HepG2 (cell line): Measurements from ENCODE around the gene ZNF33B. TPM values are rescaled to one million over a fixed set of nuclear protein-coding genes. Genes with fewer than 3 reads are reported as not detected.

ENCODE experiments used
- CREB1 ChIP-seq, 2 experiments: fragments of 450-650 bp in 1 of 2; IDR thresholded peaks; 2 replicates each; pipeline ENCODE4 v1.6.1; 2016 to 2017; ENCODE audit warnings: control low read depth in 1 of 2, mild to moderate bottlenecking in 1 of 2, missing compliant biosample characterization in 1 of 2, missing genetic modification characterization in 1 of 2
- CREM ChIP-seq, 2 experiments: sonication (generic) in 1 of 2; formaldehyde crosslinking in 1 of 2; IDR thresholded peaks; 2 replicates each; pipeline versions ENCODE4 v1.4.0 to v1.6.1; 2016 to 2020; ENCODE audit warnings: antibody characterized with exemption in 1 of 2, mild to moderate bottlenecking in 1 of 2, missing genetic modification reagents in 1 of 2
- HOXD1 ChIP-seq: sonication (generic); formaldehyde crosslinking; IDR thresholded peaks from 2 replicates; pipeline ENCODE4 v1.5.0; 2020; ENCODE audit warnings: missing genetic modification reagents
- MTA3 ChIP-seq: sonication (generic); formaldehyde crosslinking; IDR thresholded peaks from 2 replicates; pipeline ENCODE4 v1.4.0; 2020; ENCODE audit warnings: missing genetic modification reagents
- NBN ChIP-seq: fragments of 450-650 bp; conservative IDR thresholded peaks from 2 replicates; pipeline ENCODE4 v1.6.1; 2017
- SATB2 ChIP-seq: sonication (generic); formaldehyde crosslinking; IDR thresholded peaks from 2 replicates; pipeline ENCODE4 v1.5.0; 2020; ENCODE audit warnings: missing genetic modification reagents
- SIN3B ChIP-seq: fragments of 150-350 bp; IDR thresholded peaks from 2 replicates; pipeline ENCODE4 v1.6.1; 2014; ENCODE audit warnings: low read length
- SNRNP70 ChIP-seq: fragments of 200-400 bp; formaldehyde crosslinking; IDR thresholded peaks from 2 replicates; pipeline ENCODE4 v1.6.1; 2017; ENCODE audit warnings: mild to moderate bottlenecking, low read depth, low read length, moderate library complexity
- XBP1 ChIP-seq: sonication (generic); formaldehyde crosslinking; IDR thresholded peaks from 2 replicates; pipeline ENCODE4 v1.5.0; 2020; ENCODE audit warnings: missing genetic modification reagents
- ZNF274 ChIP-seq: sonication (generic); formaldehyde crosslinking; IDR thresholded peaks from 2 replicates; pipeline ENCODE4 v1.5.1; 2020; ENCODE audit warnings: mild to moderate bottlenecking, missing genetic modification reagents
- ZNF30 ChIP-seq: sonication (generic); formaldehyde crosslinking; IDR thresholded peaks from 2 replicates; pipeline ENCODE4 v1.5.0; 2020; ENCODE audit warnings: mild to moderate bottlenecking, missing genetic modification reagents
- ZNF34 ChIP-seq: sonication (generic); formaldehyde crosslinking; IDR thresholded peaks from 2 replicates; pipeline ENCODE4 v1.4.0; 2020; ENCODE audit warnings: mild to moderate bottlenecking, missing genetic modification reagents, borderline replicate concordance
- ZNF530 ChIP-seq: sonication (generic); formaldehyde crosslinking; IDR thresholded peaks from 2 replicates; pipeline ENCODE4 v1.5.0; 2020; ENCODE audit warnings: low read depth, mild to moderate bottlenecking, missing genetic modification reagents
- ZNF569 ChIP-seq: sonication (generic); formaldehyde crosslinking; IDR thresholded peaks from 2 replicates; pipeline ENCODE4 v1.5.0; 2020; ENCODE audit warnings: mild to moderate bottlenecking, missing genetic modification reagents, moderate library complexity, borderline replicate concordance
- ZNF598 ChIP-seq: sonication (generic); formaldehyde crosslinking; IDR thresholded peaks from 2 replicates; pipeline ENCODE4 v1.5.1; 2020; ENCODE audit warnings: mild to moderate bottlenecking, missing genetic modification reagents, borderline replicate concordance
- ZNF703 ChIP-seq: sonication (generic); formaldehyde crosslinking; IDR thresholded peaks from 2 replicates; pipeline ENCODE4 v1.5.1; 2020; ENCODE audit warnings: missing genetic modification reagents, mild to moderate bottlenecking, moderate library complexity, borderline replicate concordance
- polyA plus RNA-seq, 8 experiments: library from polyadenylated mRNA; depleted of rRNA in 3 of 8; stranded (reverse) in 7 of 8; unstranded in 1 of 8; fragments of >200 nt; fragmentation: Illumina TruSeq in 4 of 8; extraction: Trizol in 4 of 8; gene quantifications; 2 replicates each; pipeline versions ENCODE4 v1.2.1 to v1.2.3, GENCODE V29; 2011 to 2016; ENCODE audit warnings: low read depth in 4 of 8, missing spikeins in 1 of 8, mixed read lengths in 1 of 8; ENCODE audit not compliant: insufficient read depth in 1 of 8
- total RNA-seq, 5 experiments: library from RNA; depleted of rRNA; stranded (reverse); fragments of >200 nt; fragmentation: Illumina TruSeq; extraction: Trizol; gene quantifications; 2 replicates each; pipeline ENCODE4 v1.2.3, GENCODE V29; 2016; ENCODE audit warnings: low read depth in 1 of 5
- TF ChIP-seq, protein P1 (sequence below): sonication (generic); formaldehyde crosslinking; IDR thresholded peaks from 2 replicates; pipeline ENCODE4 v1.4.0; 2020; ENCODE audit warnings: missing genetic modification reagents; ENCODE audit errors: not compliant biosample characterization
- TF ChIP-seq, protein P2 (sequence below): IDR thresholded peaks from 2 replicates; pipeline ENCODE4 v1.6.1; 2016
- TF ChIP-seq, protein P3 (sequence below): sonication (generic); formaldehyde crosslinking; conservative IDR thresholded peaks from 2 replicates; pipeline ENCODE4 v1.5.0; 2020; ENCODE audit warnings: missing genetic modification reagents
- TF ChIP-seq, protein P4 (sequence below): sonication (generic); formaldehyde crosslinking; IDR thresholded peaks from 2 replicates; pipeline ENCODE4 v1.5.0; 2020; ENCODE audit warnings: missing genetic modification reagents, mild to moderate bottlenecking, borderline replicate concordance
- TF ChIP-seq, protein P5 (sequence below): sonication (generic); formaldehyde crosslinking; IDR thresholded peaks from 2 replicates; pipeline ENCODE4 v1.8.0; 2022; ENCODE audit warnings: missing genetic modification reagents, mild to moderate bottlenecking, borderline replicate concordance
- TF ChIP-seq, protein P6 (sequence below): sonication (generic); formaldehyde crosslinking; IDR thresholded peaks from 2 replicates; pipeline ENCODE4 v1.5.0; 2020; ENCODE audit warnings: mild to moderate bottlenecking, missing genetic modification reagents

ZNF33B gene
- total and polyA plus RNA-seq, 2 of the 13 experiments (the other 11 are each of a cell fraction or from before 2014, with no cell fraction given): 18.4 to 23.5 TPM

DNA sequence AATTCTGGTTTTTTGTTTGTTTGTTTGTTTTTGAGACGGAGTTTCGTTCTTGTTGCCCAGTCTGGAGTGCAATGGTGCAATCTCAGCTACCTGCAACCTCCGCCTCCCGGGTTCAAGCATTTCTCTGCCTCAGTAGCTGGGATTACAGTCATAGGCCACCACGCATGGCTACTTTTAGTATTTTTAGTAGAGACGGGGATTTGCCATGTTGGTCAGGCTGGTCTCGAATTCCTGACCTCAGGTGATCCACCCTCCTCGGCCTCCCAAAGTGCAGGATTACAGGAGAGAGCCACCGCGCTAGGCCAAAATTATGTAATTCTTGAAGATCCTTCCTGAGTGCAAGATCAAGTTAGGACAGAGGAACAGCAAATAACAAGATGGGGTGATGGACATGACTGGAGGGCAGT is 719 bp downstream of the ZNF33B start (continued):
- TF ChIP-seq CREB1 (IDR thresholded peaks at IDR 0.05) (no peak), CREB1 (CRISPR knock-in tag; IDR thresholded peaks at IDR 0.05) (peak; percentile 7; the same call in 1 of the 2 replicates), ZNF30 (0 out of 2 replicates have a peak, but pooled peaks have one; percentile 4), SIN3B (no peak), ZNF274 (CRISPR knock-in tag) (peak; percentile 22; the same call in 1 of the 2 replicates), XBP1 (CRISPR knock-in tag) (no peak), ZNF569 (CRISPR knock-in tag) (no peak), ZNF530 (CRISPR knock-in tag) (no peak), ZNF598 (CRISPR knock-in tag) (peak; percentile 15; the same call in 1 of the 2 replicates), NBN (no peak), CREM (IDR thresholded peaks at IDR 0.05) (0 out of 2 replicates have a peak, but pooled peaks have one; percentile 13), CREM (CRISPR knock-in tag; IDR thresholded peaks at IDR 0.05) (no peak), MTA3 (no peak), HOXD1 (CRISPR knock-in tag) (no peak), SNRNP70 (no peak), ZNF34 (no peak), SATB2 (no peak), ZNF703 (CRISPR knock-in tag) (0 out of 2 replicates have a peak, but pooled peaks have one; percentile 36)
- TF ChIP-seq, protein P1, sequence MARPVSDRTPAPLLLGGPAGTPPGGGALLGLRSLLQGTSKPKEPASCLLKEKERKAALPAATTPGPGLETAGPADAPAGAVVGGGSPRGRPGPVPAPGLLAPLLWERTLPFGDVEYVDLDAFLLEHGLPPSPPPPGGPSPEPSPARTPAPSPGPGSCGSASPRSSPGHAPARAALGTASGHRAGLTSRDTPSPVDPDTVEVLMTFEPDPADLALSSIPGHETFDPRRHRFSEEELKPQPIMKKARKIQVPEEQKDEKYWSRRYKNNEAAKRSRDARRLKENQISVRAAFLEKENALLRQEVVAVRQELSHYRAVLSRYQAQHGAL (CRISPR knock-in tag): no peak
- TF ChIP-seq, protein P2, sequence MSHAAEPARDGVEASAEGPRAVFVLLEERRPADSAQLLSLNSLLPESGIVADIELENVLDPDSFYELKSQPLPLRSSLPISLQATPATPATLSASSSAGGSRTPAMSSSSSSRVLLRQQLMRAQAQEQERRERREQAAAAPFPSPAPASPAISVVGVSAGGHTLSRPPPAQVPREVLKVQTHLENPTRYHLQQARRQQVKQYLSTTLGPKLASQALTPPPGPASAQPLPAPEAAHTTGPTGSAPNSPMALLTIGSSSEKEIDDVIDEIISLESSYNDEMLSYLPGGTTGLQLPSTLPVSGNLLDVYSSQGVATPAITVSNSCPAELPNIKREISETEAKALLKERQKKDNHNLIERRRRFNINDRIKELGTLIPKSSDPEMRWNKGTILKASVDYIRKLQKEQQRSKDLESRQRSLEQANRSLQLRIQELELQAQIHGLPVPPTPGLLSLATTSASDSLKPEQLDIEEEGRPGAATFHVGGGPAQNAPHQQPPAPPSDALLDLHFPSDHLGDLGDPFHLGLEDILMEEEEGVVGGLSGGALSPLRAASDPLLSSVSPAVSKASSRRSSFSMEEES (CRISPR knock-in tag): no peak
- TF ChIP-seq, protein P3, sequence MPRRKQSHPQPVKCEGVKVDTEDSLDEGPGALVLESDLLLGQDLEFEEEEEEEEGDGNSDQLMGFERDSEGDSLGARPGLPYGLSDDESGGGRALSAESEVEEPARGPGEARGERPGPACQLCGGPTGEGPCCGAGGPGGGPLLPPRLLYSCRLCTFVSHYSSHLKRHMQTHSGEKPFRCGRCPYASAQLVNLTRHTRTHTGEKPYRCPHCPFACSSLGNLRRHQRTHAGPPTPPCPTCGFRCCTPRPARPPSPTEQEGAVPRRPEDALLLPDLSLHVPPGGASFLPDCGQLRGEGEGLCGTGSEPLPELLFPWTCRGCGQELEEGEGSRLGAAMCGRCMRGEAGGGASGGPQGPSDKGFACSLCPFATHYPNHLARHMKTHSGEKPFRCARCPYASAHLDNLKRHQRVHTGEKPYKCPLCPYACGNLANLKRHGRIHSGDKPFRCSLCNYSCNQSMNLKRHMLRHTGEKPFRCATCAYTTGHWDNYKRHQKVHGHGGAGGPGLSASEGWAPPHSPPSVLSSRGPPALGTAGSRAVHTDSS (CRISPR knock-in tag): no peak
- TF ChIP-seq, protein P4, sequence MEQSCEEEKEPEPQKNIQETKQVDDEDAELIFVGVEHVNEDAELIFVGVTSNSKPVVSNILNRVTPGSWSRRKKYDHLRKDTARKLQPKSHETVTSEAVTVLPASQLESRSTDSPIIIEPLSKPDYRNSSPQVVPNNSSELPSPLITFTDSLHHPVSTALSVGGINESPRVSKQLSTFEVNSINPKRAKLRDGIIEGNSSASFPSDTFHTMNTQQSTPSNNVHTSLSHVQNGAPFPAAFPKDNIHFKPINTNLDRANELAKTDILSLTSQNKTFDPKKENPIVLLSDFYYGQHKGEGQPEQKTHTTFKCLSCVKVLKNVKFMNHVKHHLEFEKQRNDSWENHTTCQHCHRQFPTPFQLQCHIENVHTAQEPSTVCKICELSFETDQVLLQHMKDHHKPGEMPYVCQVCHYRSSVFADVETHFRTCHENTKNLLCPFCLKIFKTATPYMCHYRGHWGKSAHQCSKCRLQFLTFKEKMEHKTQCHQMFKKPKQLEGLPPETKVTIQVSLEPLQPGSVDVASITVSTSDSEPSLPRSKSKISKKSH (CRISPR knock-in tag): no peak
- TF ChIP-seq, protein P5, sequence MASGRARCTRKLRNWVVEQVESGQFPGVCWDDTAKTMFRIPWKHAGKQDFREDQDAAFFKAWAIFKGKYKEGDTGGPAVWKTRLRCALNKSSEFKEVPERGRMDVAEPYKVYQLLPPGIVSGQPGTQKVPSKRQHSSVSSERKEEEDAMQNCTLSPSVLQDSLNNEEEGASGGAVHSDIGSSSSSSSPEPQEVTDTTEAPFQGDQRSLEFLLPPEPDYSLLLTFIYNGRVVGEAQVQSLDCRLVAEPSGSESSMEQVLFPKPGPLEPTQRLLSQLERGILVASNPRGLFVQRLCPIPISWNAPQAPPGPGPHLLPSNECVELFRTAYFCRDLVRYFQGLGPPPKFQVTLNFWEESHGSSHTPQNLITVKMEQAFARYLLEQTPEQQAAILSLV (CRISPR knock-in tag): no peak
- TF ChIP-seq, protein P6, sequence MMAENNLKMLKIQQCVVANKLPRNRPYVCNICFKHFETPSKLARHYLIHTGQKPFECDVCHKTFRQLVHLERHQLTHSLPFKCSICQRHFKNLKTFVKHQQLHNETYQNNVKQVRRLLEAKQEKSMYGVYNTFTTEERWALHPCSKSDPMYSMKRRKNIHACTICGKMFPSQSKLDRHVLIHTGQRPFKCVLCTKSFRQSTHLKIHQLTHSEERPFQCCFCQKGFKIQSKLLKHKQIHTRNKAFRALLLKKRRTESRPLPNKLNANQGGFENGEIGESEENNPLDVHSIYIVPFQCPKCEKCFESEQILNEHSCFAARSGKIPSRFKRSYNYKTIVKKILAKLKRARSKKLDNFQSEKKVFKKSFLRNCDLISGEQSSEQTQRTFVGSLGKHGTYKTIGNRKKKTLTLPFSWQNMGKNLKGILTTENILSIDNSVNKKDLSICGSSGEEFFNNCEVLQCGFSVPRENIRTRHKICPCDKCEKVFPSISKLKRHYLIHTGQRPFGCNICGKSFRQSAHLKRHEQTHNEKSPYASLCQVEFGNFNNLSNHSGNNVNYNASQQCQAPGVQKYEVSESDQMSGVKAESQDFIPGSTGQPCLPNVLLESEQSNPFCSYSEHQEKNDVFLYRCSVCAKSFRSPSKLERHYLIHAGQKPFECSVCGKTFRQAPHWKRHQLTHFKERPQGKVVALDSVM (CRISPR knock-in tag): peak; percentile 32
